GM12878 (cell line): Measurements from ENCODE around the gene GARIN5B. TPM values are rescaled to one million over a fixed set of nuclear protein-coding genes. Genes with fewer than 3 reads are reported as not detected.

Experiments
- CREB1 ChIP-seq: IDR thresholded peaks from 2 replicates; pipeline ENCODE4 v1.6.1; 2012; ENCODE audit warnings: low read depth, mild to moderate bottlenecking, inconsistent platforms
- CUX1 ChIP-seq: IDR thresholded peaks from 2 replicates; pipeline ENCODE4 v1.6.1; 2012; ENCODE audit warnings: improper control_type of control experiment, low read depth, low read length; ENCODE audit not compliant: insufficient replicate concordance
- GABPA ChIP-seq: IDR thresholded peaks from 2 replicates; pipeline ENCODE4 v1.6.1; 2014; ENCODE audit warnings: antibody characterized with exemption, low read depth, mild to moderate bottlenecking, inconsistent platforms
- MTA3 ChIP-seq: IDR thresholded peaks from 2 replicates; pipeline ENCODE4 v1.6.1; 2012; ENCODE audit warnings: low read length, inconsistent platforms, borderline replicate concordance
- NFIC ChIP-seq: IDR thresholded peaks from 2 replicates; pipeline ENCODE4 v1.6.1; 2012; ENCODE audit warnings: low read depth, mild to moderate bottlenecking, inconsistent platforms, low read length, moderate library complexity
- NR2F1 ChIP-seq: fragments of 450-650 bp; conservative IDR thresholded peaks from 2 replicates; pipeline ENCODE4 v1.6.1; 2017; ENCODE audit warnings: mild to moderate bottlenecking
- POLR2AphosphoS2 ChIP-seq: IDR thresholded peaks from 2 replicates; pipeline ENCODE4 v1.6.1; 2011; ENCODE audit warnings: low read depth, mild to moderate bottlenecking, low read length, improper control_type of control experiment, moderate library complexity
- RUNX3 ChIP-seq: IDR thresholded peaks from 2 replicates; pipeline ENCODE4 v1.6.1; 2012; ENCODE audit warnings: low read length, inconsistent platforms
- SREBF1 ChIP-seq: IDR thresholded peaks from 2 replicates; pipeline ENCODE4 v1.6.1; 2012; ENCODE audit warnings: mild to moderate bottlenecking, low read length
- STAT1 ChIP-seq: fragments of 450-650 bp; conservative IDR thresholded peaks from 2 replicates; pipeline ENCODE4 v1.6.1; 2014; ENCODE audit warnings: antibody characterized with exemption, mild to moderate bottlenecking
- ZNF274 ChIP-seq: IDR thresholded peaks from one replicate; pipeline ENCODE4 v1.8.0; 2011; ENCODE audit not compliant: insufficient read length, insufficient read depth
- ZNF384 ChIP-seq: IDR thresholded peaks from 2 replicates; pipeline ENCODE4 v1.6.1; 2012; ENCODE audit warnings: low read depth, mild to moderate bottlenecking, low read length, improper control_type of control experiment, borderline replicate concordance
- polyA plus RNA-seq, 11 experiments: library from polyadenylated mRNA; depleted of rRNA in 4 of 11; unstranded in 6 of 11; stranded (reverse) in 5 of 11; fragments of >200 nt; fragmentation: Nextera tagmentation in 4 of 11; fragmentation: Illumina TruSeq in 1 of 11; extraction: Ambion mirVana in 4 of 11; extraction: Trizol in 1 of 11; gene quantifications; 1 replicate in 1 of 11; 2 replicates in 10 of 11; pipeline versions ENCODE4 v1.2.1 to v1.2.3, GENCODE V29; 2011 to 2016; ENCODE audit warnings: inconsistent platforms in 2 of 11, missing spikeins in 2 of 11, low read depth in 1 of 11
- total RNA-seq, 4 experiments: library from RNA; depleted of rRNA in 3 of 4; stranded (reverse); fragments of >200 nt in 3 of 4; fragmentation: Illumina TruSeq in 1 of 4; extraction: Trizol in 1 of 4; gene quantifications; 2 replicates each; pipeline versions ENCODE4 v1.2.1 to v1.2.3, GENCODE V29; 2013 to 2021
- TF ChIP-seq, protein P1 (sequence below): fragments of 450-650 bp; IDR thresholded peaks from 2 replicates; pipeline ENCODE4 v1.6.1; 2014; ENCODE audit warnings: mild to moderate bottlenecking
- TF ChIP-seq, protein P2 (sequence below): fragments of 450-650 bp; IDR thresholded peaks from 2 replicates; pipeline ENCODE4 v1.6.1; 2017; ENCODE audit warnings: low read depth, mild to moderate bottlenecking, moderate library complexity
- TF ChIP-seq, protein P3 (sequence below): fragments of 450-650 bp; IDR thresholded peaks from 2 replicates; pipeline ENCODE4 v1.6.1; 2017; ENCODE audit warnings: mild to moderate bottlenecking, low read depth, inconsistent platforms; ENCODE audit not compliant: poor library complexity, severe bottlenecking
- TF ChIP-seq, protein P4 (sequence below): fragments of 450-650 bp; IDR thresholded peaks from 2 replicates; pipeline ENCODE4 v1.6.1; 2017; ENCODE audit warnings: antibody characterized with exemption, mild to moderate bottlenecking, moderate library complexity

Gene GARIN5B
- total and polyA plus RNA-seq, 10 of the 15 experiments (the other 5 are each of a cell fraction or from before 2014, with no cell fraction given) = not detected

- TF ChIP-seq, protein P1, sequence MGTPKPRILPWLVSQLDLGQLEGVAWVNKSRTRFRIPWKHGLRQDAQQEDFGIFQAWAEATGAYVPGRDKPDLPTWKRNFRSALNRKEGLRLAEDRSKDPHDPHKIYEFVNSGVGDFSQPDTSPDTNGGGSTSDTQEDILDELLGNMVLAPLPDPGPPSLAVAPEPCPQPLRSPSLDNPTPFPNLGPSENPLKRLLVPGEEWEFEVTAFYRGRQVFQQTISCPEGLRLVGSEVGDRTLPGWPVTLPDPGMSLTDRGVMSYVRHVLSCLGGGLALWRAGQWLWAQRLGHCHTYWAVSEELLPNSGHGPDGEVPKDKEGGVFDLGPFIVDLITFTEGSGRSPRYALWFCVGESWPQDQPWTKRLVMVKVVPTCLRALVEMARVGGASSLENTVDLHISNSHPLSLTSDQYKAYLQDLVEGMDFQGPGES = peak; percentile 70; the same call in 1 of the 2 replicates
- TF ChIP-seq, protein P2, sequence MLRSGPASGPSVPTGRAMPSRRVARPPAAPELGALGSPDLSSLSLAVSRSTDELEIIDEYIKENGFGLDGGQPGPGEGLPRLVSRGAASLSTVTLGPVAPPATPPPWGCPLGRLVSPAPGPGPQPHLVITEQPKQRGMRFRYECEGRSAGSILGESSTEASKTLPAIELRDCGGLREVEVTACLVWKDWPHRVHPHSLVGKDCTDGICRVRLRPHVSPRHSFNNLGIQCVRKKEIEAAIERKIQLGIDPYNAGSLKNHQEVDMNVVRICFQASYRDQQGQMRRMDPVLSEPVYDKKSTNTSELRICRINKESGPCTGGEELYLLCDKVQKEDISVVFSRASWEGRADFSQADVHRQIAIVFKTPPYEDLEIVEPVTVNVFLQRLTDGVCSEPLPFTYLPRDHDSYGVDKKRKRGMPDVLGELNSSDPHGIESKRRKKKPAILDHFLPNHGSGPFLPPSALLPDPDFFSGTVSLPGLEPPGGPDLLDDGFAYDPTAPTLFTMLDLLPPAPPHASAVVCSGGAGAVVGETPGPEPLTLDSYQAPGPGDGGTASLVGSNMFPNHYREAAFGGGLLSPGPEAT = 0 out of 2 replicates have a peak, but pooled peaks have one; percentile 30
- no peak for TF ChIP-seq STAT1
- TF ChIP-seq GABPA = no peak
- no peak for TF ChIP-seq MTA3
- TF ChIP-seq, protein P3, sequence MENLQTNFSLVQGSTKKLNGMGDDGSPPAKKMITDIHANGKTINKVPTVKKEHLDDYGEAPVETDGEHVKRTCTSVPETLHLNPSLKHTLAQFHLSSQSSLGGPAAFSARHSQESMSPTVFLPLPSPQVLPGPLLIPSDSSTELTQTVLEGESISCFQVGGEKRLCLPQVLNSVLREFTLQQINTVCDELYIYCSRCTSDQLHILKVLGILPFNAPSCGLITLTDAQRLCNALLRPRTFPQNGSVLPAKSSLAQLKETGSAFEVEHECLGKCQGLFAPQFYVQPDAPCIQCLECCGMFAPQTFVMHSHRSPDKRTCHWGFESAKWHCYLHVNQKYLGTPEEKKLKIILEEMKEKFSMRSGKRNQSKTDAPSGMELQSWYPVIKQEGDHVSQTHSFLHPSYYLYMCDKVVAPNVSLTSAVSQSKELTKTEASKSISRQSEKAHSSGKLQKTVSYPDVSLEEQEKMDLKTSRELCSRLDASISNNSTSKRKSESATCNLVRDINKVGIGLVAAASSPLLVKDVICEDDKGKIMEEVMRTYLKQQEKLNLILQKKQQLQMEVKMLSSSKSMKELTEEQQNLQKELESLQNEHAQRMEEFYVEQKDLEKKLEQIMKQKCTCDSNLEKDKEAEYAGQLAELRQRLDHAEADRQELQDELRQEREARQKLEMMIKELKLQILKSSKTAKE = no peak
- no peak; the same call in none of the 2 replicates for TF ChIP-seq NR2F1
- TF ChIP-seq CREB1 = peak; percentile 89
- TF ChIP-seq POLR2AphosphoS2 = no peak
- TF ChIP-seq CUX1 = no peak
- no peak for TF ChIP-seq SREBF1
- TF ChIP-seq ZNF274 = no peak
- no peak for TF ChIP-seq ZNF384
- TF ChIP-seq NFIC = no peak
- peak; percentile 36 for TF ChIP-seq RUNX3
- TF ChIP-seq, protein P4, sequence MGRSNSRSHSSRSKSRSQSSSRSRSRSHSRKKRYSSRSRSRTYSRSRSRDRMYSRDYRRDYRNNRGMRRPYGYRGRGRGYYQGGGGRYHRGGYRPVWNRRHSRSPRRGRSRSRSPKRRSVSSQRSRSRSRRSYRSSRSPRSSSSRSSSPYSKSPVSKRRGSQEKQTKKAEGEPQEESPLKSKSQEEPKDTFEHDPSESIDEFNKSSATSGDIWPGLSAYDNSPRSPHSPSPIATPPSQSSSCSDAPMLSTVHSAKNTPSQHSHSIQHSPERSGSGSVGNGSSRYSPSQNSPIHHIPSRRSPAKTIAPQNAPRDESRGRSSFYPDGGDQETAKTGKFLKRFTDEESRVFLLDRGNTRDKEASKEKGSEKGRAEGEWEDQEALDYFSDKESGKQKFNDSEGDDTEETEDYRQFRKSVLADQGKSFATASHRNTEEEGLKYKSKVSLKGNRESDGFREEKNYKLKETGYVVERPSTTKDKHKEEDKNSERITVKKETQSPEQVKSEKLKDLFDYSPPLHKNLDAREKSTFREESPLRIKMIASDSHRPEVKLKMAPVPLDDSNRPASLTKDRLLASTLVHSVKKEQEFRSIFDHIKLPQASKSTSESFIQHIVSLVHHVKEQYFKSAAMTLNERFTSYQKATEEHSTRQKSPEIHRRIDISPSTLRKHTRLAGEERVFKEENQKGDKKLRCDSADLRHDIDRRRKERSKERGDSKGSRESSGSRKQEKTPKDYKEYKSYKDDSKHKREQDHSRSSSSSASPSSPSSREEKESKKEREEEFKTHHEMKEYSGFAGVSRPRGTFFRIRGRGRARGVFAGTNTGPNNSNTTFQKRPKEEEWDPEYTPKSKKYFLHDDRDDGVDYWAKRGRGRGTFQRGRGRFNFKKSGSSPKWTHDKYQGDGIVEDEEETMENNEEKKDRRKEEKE = no peak
These were observed 44.9 kb upstream of the GARIN5B start (continued) for GRCh38 chr19:55407800-55408532.
